ENCODE measurements around the gene EFEMP1. TPM values are rescaled to one million over a fixed set of nuclear protein-coding genes. Genes with fewer than 3 reads are reported as not detected.

EFEMP1 gene
- total and polyA plus RNA-seq, 9 of the 15 experiments (the other 6 are each of a cell fraction or from before 2014, with no cell fraction given): 0.05 to 6.2 (median 0.22) TPM

GRCh38 chr2:55885127-55885943 is 38.2 kb downstream of the EFEMP1 start (continued):
- TF ChIP-seq ZNF311 (CRISPR knock-in tag; IDR thresholded peaks at IDR 0.05) (no peak), RERE (CRISPR knock-in tag; IDR thresholded peaks at IDR 0.05; ENCODE audit: borderline replicate concordance) (no peak), ZNF134 (CRISPR knock-in tag; conservative IDR thresholded peaks at IDR 0.05) (no peak), MAZ (CRISPR knock-in tag; conservative IDR thresholded peaks at IDR 0.05 in 1 of 2, IDR thresholded peaks at IDR 0.05 in 1 of 2) (no peak), NFE2 (IDR thresholded peaks at IDR 0.05; ENCODE audit: low read depth) (peak; percentile 76), ZNF609 (CRISPR knock-in tag; IDR thresholded peaks at IDR 0.05; ENCODE audit: borderline replicate concordance) (no peak), HEY1 (CRISPR knock-in tag; IDR thresholded peaks at IDR 0.05; ENCODE audit: borderline replicate concordance) (no peak), SNAPC5 (CRISPR knock-in tag; IDR thresholded peaks at IDR 0.05) (no peak), PURB (CRISPR knock-in tag; IDR thresholded peaks at IDR 0.05; ENCODE audit: low read depth) (no peak), ZNF586 (CRISPR knock-in tag; conservative IDR thresholded peaks at IDR 0.05) (no peak), ZNF785 (CRISPR knock-in tag; IDR thresholded peaks at IDR 0.05) (no peak), TCF7L2 (IDR thresholded peaks at IDR 0.05; ENCODE audit: low read depth, low read length) (no peak), IRF2 (CRISPR knock-in tag; IDR thresholded peaks at IDR 0.05) (no peak), JUND (IDR thresholded peaks at IDR 0.05; ENCODE audit: borderline replicate concordance, low read depth, low read length) (peak; percentile 80; the same call in 1 of the 2 replicates), JUND (tag; IDR thresholded peaks at IDR 0.05; ENCODE audit: borderline replicate concordance, low read depth, low read length) (peak; percentile 92)

All from K562 (cell line).